Activated CD8-positive, alpha-beta memory T cell treated with anti-CD3 and anti-CD28 coated beads, Interleukin-2, amount 50 U/mL, for 1 hour (primary cell): ENCODE data around the gene NNT.
"Not testable (repeated sequence)": the region's sequence is repeated elsewhere in the genome, so short reads cannot be mapped to it uniquely, and the experiment has no call there.

Experiments
- DNase-seq: peaks from one replicate; pipeline ENCODE4 v3.0.0-alpha.2; 2020; ENCODE audit errors: extremely low read depth

The NNT gene

GRCh38 chr5:43627028-43627427 lies 24.0 kb downstream of the NNT start:
- DNase-seq = no peak

DNA sequence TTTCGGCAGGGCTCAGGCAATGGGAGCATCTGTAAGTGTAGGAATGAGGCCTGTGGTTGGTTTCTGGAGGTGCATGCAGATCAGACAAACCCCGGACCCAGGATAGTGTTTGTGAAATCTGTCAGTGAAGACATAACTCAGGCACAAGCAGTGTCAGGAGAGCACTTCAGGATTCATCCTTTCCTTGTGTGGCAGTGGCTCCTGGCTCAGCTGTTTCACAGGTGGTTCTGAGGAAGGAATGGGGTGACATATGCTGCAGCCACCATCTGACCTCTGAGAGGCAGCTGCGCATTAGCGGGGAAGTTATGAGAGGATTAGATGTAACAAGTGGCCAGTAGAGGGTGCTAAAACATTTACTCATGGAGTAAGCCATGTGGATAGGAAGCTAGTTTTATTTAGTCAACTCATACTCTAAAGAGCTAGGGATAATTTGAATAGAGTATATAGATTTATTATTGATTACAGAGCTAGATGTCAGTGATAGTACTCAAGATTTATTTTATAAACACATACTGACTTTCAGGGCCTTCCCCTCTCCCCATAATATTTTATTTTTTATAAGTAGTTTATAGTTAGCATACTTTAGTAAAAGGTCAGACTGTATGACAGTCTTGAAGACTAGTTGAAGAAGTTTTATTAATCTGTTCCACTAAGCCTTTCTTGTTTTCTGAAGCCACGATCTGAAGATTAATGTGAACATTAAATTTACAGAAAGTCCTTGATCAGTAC lies 28.4 kb downstream of the NNT start:
- DNase-seq = peak; percentile 4

GRCh38 chr5:43634621-43635020 lies 31.6 kb downstream of the NNT start:
- no peak for DNase-seq

DNA sequence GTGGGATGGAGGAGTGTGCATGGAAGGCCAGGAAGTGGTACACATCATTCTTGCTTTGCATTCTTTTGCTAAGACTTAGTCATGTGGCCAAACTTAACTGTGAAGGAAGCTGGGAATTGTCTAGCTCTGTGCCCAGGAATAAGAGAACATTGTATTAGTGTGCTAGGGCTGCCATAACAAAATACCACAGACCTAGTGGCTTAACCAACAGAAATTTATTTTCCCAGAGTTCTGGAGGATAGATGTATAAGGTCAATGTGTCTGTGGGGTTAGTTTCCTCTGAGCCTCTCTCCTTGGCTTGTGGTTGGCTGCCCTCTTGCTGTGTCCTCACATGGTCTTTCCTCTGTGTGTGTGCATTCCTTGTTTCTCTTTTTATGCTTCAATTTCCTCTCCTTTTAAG lies 32.4 kb downstream of the NNT start:
- DNase-seq = no peak

GRCh38 chr5:43636076-43636475 lies 33.1 kb downstream of the NNT start:
- no peak for DNase-seq

DNA sequence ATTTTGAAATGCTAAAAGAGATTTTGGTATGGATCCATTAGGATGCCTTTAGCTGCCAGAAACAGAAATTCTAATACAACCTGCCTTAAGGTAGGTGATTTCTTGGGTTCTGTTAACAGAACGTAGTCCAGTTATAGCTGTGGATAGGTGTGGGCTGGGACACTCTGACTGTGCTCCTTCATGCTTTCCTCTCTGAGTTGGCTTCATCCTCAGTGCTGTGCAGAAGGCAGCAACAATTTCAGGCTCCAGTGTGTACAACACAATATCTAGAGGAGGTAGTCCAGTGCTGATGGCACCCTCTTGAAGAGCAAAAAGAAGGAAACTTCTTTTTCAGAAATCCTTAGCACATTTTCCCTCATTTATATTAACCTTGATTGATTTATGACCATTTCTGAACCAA lies 34.4 kb downstream of the NNT start:
- no peak for DNase-seq

GRCh38 chr5:43638107-43638506 lies 35.1 kb downstream of the NNT start:
- DNase-seq = no peak

DNA sequence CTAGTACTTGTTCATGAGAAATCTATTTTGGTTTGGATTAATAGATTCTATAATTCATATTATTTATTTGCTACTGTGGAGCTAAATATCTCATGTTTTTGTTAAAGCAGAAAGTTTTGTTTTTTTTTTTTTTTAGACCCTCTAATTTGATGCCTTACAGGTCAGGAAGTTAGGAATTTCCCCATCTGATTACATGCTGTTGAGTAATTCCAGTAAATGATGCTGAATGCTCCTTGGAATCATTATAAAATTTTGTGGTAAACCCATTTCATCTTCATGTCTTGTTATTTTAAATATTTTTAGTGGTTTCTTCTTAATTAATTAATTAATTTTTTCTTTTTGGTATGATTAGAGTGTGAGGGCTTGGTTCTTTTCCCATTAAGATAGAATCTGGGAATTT lies 35.6 kb downstream of the NNT start:
- DNase-seq = no peak

GRCh38 chr5:43639566-43639965 lies 36.6 kb downstream of the NNT start:
- no peak for DNase-seq

GRCh38 chr5:43642428-43642827 lies 39.4 kb downstream of the NNT start:
- no peak for DNase-seq

DNA sequence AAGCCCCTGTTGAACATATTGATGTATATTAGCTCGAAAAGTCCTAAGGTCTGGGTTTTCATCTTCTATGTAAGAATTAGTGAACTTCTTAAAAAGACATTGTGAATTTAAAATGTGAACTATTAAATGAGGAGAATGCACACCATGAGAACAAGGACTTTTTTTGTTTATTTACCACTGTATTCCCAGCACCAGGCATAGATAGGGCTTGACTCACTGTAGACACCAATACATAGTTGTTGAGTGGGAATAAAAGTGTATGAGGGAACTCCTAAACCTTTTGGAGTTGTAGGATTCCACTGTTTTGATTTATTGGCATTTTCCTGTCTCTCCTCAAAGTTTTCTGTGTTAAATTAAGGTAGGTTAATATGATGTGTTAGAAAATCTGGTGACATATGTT lies 40.3 kb downstream of the NNT start:
- DNase-seq = no peak

DNA sequence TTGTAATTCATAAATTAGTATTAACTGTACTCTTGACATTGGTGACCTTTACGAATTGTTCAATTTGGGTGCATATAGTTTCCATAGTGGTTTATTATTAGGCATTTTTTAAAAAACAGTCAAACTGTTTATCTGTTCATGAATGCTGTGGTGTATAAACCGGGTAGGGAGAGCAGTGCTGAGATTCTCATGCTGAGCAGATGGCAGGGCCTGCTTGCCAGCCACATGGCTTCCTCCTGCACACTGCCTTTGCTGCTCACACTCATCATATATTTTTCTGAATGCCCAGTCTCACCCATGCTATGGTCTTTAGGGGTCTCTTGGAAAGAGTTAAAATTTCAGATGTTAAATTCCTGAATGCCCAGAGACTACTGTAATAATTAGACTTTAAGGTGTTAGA lies 40.8 kb downstream of the NNT start:
- no peak for DNase-seq

DNA sequence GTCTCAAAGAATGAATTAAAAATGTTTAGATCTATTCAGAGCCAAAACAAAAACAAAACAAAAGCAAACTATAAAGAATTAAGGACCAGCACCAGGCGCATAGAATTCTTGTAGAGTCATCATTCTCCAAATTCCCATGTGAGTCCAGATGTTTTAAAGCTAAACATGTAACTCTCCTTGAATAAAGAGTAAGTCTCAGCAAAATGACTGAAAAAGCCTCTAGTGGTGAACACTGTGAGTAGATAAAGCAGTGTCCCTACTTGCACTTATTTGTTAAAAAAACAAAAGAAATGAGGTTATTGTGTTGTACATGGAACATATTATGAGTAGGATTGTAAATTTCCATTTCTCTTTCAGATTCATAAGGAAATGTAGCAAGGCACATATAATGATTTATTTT lies 44.0 kb downstream of the NNT start:
- no peak for DNase-seq

DNA sequence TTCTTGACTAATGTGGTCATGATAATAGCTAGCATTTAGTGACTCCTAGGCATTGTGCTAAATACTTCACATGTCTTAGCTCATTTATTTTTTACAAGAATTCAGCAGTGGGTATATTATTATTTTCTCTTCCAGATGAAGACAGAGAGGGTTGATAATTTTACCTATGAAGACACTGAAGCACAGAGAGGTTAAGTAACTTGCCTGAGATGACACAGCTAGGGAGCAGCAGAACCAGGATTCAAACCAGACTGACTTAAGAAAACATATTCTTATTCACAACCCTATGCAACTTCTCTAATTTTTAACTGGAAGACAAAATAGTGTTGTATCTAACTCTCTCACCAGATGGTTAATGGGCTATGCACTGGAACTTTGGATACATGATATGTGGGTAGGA lies 44.8 kb downstream of the NNT start:
- no peak for DNase-seq

GRCh38 chr5:43648499-43649124 lies 45.6 kb downstream of the NNT start:
- DNase-seq = no peak

GRCh38 chr5:43649256-43649655 lies 46.3 kb downstream of the NNT start:
- DNase-seq = no peak

GRCh38 chr5:43652537-43653302 lies 49.7 kb downstream of the NNT start:
- no peak for DNase-seq

DNA sequence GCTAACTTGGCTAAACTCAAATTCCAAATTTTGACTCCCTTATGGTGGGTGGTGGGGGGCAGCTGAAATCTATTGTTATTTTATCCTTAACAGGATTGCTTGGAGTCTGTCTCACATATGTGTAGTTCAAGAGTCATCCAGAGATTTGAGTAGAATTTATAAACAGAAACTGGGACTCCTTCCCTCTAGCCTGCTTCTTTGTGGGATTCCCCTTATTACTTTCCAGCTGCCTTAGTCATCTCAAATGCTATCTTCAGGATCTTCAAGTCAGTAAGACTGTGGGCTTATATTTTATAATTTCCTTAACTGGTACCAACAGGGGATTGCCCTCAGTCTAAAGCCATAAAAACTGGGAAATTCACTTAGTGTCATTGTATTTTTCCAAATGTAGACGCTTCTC lies 55.5 kb downstream of the NNT start:
- DNase-seq = no peak

GRCh38 chr5:43659075-43659474 lies 56.1 kb downstream of the NNT start:
- no peak for DNase-seq

DNA sequence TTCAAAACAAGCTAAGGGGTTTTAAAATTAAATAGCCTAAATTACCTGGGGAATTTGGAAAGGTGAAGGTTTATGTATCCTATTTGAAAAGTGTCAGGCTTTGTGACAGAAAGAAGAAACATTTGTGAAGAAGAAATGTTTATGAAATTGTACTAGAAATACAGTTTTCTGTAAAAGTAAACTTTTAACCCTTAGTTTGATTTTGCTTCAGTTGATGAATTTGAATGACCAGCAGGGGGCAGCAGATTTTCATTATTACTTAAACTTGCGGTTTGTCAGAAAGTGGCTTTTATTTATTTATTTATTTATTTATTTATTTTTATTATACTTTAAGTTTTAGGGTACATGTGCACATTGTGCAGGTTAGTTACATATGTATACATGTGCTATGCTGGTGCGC lies 58.1 kb downstream of the NNT start:
- no peak for DNase-seq

- no peak for DNase-seq
Observed at GRCh38 chr5:43663916-43664315, 60.9 kb downstream of the NNT start.

DNA sequence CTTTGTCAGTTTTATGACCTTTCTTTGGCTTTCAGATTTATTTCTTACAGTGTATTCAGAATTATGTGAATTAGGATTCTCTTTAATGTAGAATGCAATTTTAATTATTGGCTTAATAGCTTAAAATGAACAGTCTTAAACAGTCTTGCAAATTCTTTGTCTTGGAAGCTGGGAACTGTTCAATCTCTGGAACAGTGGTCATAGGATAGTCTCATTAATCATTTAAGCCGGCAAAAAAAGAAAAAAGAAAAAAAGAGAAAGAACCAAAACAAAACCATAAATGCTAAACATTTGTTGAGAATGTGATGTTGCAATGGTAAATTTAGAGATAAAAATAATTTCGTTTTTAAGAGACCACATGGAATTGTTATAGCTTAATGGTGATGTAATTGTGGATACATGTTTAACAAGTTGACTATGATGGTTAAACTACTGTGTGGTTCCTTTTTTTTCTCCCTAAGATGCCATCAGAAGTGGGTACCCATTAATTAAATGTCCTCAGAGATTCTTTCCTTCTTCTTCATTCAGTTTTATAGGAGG lies 61.6 kb downstream of the NNT start:
- no peak for DNase-seq

- DNase-seq = not testable (repeated sequence)
Observed at GRCh38 chr5:43665749-43666148, 62.8 kb downstream of the NNT start.
